Right renal cortex interstitium (tissue), 3 donors: ENCODE results near the gene EME1. TPM values are rescaled to one million over a fixed set of nuclear protein-coding genes. Genes with fewer than 3 reads are reported as not detected.
A peak's percentile ranks its signal among the peaks of the same experiment; 100 is the strongest.
"Not testable (repeated sequence)": the region's sequence is repeated elsewhere in the genome, so short reads cannot be mapped to it uniquely, and the experiment has no call there.

Experiments
- DNase-seq, 3 donors: peaks; one replicate each; pipeline ENCODE4 v3.0.0-alpha.2; 2013; ENCODE audit warnings: low read depth in 3 of 3, low spot score in 2 of 3
- polyA plus RNA-seq, 3 donors: library from polyadenylated mRNA; unstranded; fragments of 120-200 nt; gene quantifications; one replicate each; pipeline ENCODE4 v1.2.1, GENCODE V29; 2013; ENCODE audit not compliant: insufficient read length in 3 of 3

EME1 gene
- polyA plus RNA-seq, 3 donors = 7.1 to 9.4 (median 8.5) TPM

GRCh38 chr17:50386510-50386909 is 13.5 kb downstream of the EME1 start:
- DNase-seq = no peak

DNA sequence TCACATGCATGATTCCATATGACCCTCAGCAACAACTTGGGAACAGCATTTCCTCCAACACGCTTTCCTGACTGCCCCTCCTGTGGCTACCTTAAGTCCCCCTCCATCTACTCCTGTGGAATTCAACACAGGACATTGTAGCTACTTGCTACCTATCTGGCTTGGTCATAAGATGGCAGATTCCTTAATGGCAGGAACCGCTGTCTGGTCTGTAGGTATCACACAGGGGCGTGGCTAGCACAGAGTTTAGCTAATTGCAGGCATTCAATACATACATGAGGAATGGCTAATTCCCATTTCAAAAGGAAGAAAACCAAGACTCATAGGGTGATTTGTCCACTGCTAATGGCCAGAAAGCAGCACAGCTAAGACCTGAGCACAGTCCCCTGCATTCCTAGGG is 15.7 kb downstream of the EME1 start:
- DNase-seq = no peak

DNA sequence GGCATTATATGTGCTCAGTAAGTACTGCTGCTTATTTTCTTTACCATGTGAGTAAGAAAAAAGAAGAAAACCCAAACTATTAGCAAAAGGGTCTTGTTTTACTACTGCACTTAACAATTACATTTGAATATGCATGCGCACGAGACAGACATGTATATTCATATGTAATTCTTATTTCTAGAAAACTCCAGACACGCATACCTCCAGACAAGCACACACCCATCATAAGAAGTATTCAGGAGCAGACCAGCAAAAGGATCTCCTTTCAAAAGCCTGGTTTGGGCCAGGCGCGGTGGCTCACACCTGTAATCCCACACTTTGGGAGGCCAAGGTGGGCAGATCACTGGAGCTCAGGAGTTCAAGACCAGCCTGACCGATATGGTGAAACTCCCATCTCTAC is 16.5 kb downstream of the EME1 start:
- DNase-seq = no peak

- no peak for DNase-seq
Observed at GRCh38 chr17:50392621-50393020, 19.6 kb downstream of the EME1 start.

GRCh38 chr17:50393700-50394099 is 20.7 kb downstream of the EME1 start:
- no peak for DNase-seq

DNA sequence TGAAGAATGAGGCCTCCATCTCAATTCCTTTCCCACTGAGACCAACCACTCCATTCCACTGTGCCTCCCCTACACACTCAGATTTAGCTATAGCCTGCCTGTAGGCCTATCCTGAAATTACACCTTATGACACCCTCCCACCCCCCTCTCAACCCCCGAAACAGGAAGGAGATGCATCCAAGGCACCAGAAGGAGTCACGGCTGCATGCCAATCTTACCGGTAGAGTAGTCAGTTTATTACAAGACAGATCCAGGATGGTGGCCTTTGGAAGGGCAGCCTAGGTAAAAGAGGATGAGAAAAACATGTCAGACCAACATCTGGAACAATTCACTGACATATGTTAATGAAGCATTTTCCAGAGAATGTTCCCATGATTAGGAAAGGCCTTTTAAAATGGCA is 21.7 kb downstream of the EME1 start:
- DNase-seq = no peak

- peak in 1 of 3 donors; percentile 10 for DNase-seq
Observed at GRCh38 chr17:50396261-50397110, 23.5 kb downstream of the EME1 start.

DNA sequence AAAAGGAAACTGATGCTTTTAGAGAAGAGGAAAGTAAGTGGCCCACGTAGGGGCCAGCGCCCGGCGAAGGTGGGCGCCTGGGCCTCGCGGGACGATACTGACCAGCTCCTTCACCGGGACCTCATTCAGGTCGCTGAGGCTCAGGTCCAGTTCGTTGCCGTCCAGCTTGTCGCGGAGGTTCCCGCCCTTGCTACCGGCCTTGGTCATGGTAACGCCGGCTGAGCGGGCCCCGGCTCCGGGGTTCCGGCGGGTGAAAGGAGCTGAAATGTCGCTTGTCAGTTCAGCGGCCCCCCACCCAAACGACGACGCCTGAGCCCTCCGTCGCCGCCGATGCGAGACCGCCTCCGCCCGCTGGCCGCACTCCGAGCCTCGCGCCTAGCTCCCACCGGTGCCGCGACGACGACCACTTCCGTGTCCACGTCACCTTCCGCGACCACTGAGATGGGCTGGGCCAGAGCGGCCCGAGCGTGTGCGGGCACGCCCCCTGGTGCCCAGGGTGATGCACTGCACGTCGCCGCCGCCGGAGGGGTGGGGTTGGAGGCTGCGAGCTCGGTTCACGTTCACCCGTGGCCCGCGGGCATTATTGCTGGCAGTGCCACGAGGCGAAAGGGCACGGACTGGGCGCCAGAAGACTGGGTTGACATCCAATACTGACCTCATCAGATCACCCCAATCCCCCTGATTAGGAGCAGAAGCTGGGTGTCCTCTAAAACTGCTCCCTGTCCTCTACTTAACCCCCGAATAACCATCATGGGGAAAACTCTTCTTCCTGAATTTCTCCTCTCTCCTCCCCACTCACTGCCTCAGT is 24.3 kb downstream of the EME1 start, which contains the start of gene LRRC59:
TSS of gene LRRC59 (minus strand) at position 413 of the 808 bp plus-strand sequence. CDS start at position 207, 206 bp downstream.
- DNase-seq = peak; percentile 65 to 77 (median 72)

- DNase-seq = no peak
Observed at GRCh38 chr17:50397919-50398285, 24.9 kb downstream of the EME1 start.

DNA sequence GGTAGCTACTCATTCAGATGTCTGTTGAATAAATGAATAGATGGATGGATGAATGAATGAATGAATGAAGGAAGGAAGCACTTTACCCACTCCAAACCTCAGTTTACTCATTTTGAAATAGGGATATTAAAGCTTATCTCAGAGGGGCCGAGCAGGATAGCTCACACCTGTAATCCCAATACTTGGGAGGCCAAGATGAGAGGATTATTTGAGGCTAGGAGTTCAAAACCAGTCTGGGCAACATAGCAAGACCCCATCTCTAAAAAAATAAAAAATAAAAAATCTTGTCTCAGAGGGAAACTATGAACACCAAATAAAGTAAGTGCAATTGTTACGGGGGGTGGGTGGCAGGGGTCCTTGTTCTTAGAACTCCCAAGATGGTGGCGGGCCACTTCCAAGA is 25.6 kb downstream of the EME1 start:
- DNase-seq = not testable (repeated sequence)

DNA sequence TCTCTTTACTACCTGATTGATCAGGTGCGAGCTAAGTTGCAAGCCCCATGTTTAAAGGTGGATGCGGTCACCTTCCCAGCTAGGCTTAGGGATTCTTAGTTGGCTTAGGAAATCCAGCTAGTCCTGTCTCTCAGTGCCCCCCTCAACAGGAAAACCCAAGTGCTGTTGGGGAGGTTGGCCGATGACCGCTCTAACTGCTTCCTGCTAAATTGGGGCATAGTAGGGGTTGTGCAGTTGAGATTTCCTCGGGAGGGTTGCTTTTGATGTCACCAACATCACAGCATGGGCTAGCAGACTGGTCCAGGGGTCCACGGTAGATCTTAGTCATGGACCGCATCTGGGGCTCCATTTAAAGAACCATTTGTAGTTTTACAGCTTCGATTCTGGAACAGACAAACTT is 26.6 kb downstream of the EME1 start:
- not testable (repeated sequence) for DNase-seq

DNA sequence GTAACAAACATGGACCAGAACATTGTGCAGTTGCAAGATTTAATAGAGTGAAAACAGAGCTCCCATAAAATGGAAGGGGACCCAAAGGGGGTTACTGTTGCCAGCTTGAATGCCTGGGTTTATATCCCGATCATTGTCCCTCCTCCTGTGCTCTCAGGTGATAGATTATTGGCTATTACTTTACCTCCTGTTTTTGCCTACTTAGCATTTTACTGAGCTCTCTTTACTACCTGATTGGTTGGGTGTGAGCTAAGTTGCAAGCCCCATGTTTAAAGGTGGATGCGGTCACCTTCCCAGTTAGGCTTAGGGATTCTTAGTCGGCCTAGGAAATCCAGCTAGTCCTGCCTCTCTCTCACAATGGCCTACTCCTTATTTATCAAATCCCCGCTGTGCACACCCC is 32.3 kb downstream of the EME1 start:
- not testable (repeated sequence) for DNase-seq

DNA sequence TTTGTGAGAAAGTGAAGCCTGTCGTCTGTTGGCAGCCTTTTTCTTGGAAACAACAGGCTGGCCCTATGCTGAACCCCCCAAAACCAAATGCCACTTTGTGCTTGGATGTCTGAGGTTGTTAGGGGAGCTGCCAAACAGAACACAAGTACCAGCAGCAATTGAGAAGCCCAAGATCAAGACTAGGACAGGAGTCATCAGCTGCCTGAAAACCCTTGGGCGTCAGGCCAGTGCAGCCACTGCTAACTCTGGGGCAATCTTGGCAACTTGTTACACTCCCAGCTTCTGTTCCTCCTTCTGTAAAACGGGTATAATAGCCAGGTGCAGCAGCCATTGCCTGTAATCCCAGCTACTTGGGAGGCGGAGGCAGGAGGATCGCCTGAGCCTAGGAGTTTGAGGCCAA is 33.5 kb downstream of the EME1 start:
- no peak for DNase-seq

GRCh38 chr17:50407921-50408320 is 34.9 kb downstream of the EME1 start:
- DNase-seq = no peak

GRCh38 chr17:50412188-50412732 is 39.2 kb downstream of the EME1 start:
- DNase-seq = no peak

- DNase-seq = no peak
Observed at GRCh38 chr17:50414808-50415207, 41.8 kb downstream of the EME1 start.

- not testable (repeated sequence) for DNase-seq
Observed at GRCh38 chr17:50419577-50419976, 46.5 kb downstream of the EME1 start.

- DNase-seq = no peak
Observed at GRCh38 chr17:50420419-50421112, 47.5 kb downstream of the EME1 start.

DNA sequence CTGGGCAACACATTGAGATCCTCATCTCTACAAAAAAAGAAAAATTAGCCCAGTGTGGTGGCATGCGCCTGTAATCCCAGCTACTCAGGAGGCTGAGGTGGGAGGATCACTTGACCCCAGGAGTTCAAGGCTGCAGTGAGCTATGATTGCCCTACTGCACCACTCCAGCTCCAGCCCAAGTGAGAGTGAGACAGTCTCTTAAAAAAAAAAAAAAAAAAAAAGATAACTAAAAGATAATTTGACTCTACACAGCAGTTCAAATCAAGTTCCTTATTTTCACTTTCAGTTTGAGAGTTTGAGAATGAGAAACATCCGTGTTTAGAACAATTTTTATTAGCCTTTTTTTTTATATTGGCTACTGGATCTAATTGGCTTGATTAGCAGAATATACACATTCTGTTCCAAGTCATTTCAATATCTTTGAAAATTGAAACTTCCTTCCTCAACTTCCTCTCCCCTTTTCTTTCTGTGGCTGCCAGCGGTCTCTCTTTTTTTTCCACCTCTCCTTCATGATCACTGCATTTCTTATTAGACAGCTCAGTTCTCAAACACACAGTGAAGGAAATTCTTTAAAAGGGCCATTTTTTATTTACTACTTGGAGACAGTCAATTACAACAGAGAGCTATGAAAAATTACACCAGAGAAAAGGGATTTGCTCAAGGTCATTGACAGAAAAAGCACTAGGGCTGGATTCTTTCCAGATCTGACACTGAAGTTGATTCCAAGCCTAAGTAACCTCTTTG is 48.5 kb downstream of the EME1 start:
- DNase-seq = no peak

- DNase-seq = no peak
Observed at GRCh38 chr17:50422738-50423137, 49.7 kb downstream of the EME1 start.
